ENCODE results near the gene S100A14. TPM values are rescaled to one million over a fixed set of nuclear protein-coding genes. Genes with fewer than 3 reads are reported as not detected.

The S100A14 gene
- total and polyA plus RNA-seq, 2 of the 13 experiments (the other 11 are each of a cell fraction or from before 2014, with no cell fraction given), result 1.4 to 7.7 TPM

DNA sequence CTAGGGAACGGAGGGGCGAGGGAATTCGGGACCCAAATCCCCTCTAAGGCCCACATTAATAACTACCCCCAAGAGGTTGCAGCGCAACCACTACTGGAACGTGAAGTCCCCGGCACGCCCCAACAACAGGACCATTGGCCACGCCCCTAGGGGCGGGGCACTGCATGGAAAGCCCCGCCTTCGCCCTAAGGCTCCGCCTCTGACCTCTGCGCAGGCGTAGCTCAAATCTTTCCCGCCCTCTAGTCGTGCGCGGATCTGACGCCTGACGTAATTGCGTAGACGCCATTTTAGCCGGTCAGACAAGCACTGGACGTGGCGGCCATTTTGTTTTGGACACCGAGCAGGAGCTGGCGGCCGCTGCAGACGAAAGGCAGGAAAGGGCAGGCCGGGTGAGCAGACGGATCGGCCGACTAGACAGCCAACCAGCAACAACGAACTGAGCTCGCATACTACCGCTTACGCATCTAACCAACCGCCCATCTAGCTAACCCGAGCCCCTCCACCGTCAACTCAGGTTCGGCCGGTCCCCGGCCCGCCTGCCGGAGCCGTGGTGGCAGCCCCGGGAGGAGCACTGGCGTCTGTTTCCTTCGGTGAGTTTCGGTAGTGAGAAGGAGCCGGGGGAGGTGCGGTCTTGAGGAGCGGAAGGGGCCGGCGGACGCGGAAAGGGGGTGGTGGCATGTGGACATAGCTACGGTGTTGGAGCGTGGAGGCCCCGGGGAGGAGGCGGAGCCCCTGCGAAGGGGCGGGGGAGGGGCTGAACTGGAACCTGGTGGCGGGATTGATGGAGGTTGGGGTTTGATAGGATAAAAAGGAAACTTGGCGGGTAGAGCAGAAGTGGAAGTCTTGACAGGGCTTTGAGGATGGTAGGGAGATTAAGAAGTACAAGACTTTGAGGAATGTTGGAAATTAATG is 17.9 kb upstream of the S100A14 start, which contains the start of gene CHTOP (continued):
- TF ChIP-seq ZNF253 (CRISPR knock-in tag; IDR thresholded peaks at IDR 0.05; ENCODE audit: borderline replicate concordance) (no peak), MTF2 (CRISPR knock-in tag; IDR thresholded peaks at IDR 0.05; ENCODE audit: borderline replicate concordance) (no peak), SAP130 (CRISPR knock-in tag; IDR thresholded peaks at IDR 0.05; ENCODE audit: low read depth) (peak; percentile 81), ZNF20 (CRISPR knock-in tag; IDR thresholded peaks at IDR 0.05) (no peak), PCBP1 (IDR thresholded peaks at IDR 0.05; ENCODE audit: borderline replicate concordance, low read depth, low read length) (0 out of 2 replicates have a peak, but pooled peaks have one; percentile 58), KDM5B (CRISPR knock-in tag; IDR thresholded peaks at IDR 0.05; ENCODE audit: borderline replicate concordance) (peak; percentile 93; the same call in 1 of the 2 replicates), ZNF333 (CRISPR knock-in tag; IDR thresholded peaks at IDR 0.05; ENCODE audit: borderline replicate concordance) (no peak), KDM2A (CRISPR knock-in tag; IDR thresholded peaks at IDR 0.05; ENCODE audit: borderline replicate concordance, low read depth) (peak; percentile 92), ZNF350 (CRISPR knock-in tag; IDR thresholded peaks at IDR 0.05; ENCODE audit: borderline replicate concordance, low read depth) (peak; percentile 96), SAFB2 (CRISPR knock-in tag; IDR thresholded peaks at IDR 0.05; ENCODE audit: borderline replicate concordance, low read depth) (peak; percentile 46; the same call in 1 of the 2 replicates), CBX2 (IDR thresholded peaks at IDR 0.05; ENCODE audit: low read depth, low read length) (no peak), CBX2 (CRISPR knock-in tag; IDR thresholded peaks at IDR 0.05; ENCODE audit: low read depth) (no peak), JUN (CRISPR knock-in tag; IDR thresholded peaks at IDR 0.05) (peak; percentile 79), SIX1 (CRISPR knock-in tag; IDR thresholded peaks at IDR 0.05; ENCODE audit: borderline replicate concordance) (no peak), EEA1 (CRISPR knock-in tag; IDR thresholded peaks at IDR 0.05; ENCODE audit: borderline replicate concordance) (no peak), ZNF816 (CRISPR knock-in tag; IDR thresholded peaks at IDR 0.05; ENCODE audit: borderline replicate concordance) (peak; percentile 66; the same call in 1 of the 2 replicates), ZNF230 (CRISPR knock-in tag; IDR thresholded peaks at IDR 0.05) (no peak; the same call in 1 of the 2 replicates), ZNF431 (CRISPR knock-in tag; IDR thresholded peaks at IDR 0.05; ENCODE audit: borderline replicate concordance, low read depth) (0 out of 2 replicates have a peak, but pooled peaks have one; percentile 66), LRRFIP1 (CRISPR knock-in tag; conservative IDR thresholded peaks at IDR 0.05) (no peak), SIN3B (IDR thresholded peaks at IDR 0.05; ENCODE audit: low read length) (no peak), ZNF260 (CRISPR knock-in tag; IDR thresholded peaks at IDR 0.05; ENCODE audit: borderline replicate concordance, low read depth) (no peak), KMT2A (CRISPR knock-in tag; IDR thresholded peaks at IDR 0.05) (peak; percentile 39; the same call in 1 of the 2 replicates)
- TF ChIP-seq, protein P1, sequence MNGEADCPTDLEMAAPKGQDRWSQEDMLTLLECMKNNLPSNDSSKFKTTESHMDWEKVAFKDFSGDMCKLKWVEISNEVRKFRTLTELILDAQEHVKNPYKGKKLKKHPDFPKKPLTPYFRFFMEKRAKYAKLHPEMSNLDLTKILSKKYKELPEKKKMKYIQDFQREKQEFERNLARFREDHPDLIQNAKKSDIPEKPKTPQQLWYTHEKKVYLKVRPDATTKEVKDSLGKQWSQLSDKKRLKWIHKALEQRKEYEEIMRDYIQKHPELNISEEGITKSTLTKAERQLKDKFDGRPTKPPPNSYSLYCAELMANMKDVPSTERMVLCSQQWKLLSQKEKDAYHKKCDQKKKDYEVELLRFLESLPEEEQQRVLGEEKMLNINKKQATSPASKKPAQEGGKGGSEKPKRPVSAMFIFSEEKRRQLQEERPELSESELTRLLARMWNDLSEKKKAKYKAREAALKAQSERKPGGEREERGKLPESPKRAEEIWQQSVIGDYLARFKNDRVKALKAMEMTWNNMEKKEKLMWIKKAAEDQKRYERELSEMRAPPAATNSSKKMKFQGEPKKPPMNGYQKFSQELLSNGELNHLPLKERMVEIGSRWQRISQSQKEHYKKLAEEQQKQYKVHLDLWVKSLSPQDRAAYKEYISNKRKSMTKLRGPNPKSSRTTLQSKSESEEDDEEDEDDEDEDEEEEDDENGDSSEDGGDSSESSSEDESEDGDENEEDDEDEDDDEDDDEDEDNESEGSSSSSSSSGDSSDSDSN (CRISPR knock-in tag; IDR thresholded peaks at IDR 0.05), result peak; percentile 86
- TF ChIP-seq, protein P2, sequence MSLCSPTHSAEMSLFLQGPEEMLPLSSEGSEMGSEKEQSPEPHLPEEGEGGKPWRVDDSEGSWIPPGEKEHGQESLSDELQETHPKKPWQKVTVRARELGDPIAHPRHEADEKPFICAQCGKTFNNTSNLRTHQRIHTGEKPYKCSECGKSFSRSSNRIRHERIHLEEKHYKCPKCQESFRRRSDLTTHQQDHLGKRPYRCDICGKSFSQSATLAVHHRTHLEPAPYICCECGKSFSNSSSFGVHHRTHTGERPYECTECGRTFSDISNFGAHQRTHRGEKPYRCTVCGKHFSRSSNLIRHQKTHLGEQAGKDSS (CRISPR knock-in tag; IDR thresholded peaks at IDR 0.05; ENCODE audit: borderline replicate concordance, low read depth), result no peak

Data from HepG2 (cell line).